GM12878 (cell line): ENCODE data around the gene RARB. TPM values are rescaled to one million over a fixed set of nuclear protein-coding genes. Genes with fewer than 3 reads are reported as not detected.

ENCODE experiments used
- ATAC-seq: fragments of 200-7000 bp; cut with Tn5 transposase; 3 replicates; pipeline ENCODE4 v1.9.1; 2020; ENCODE audit warnings: mild to moderate bottlenecking, moderate library complexity
- BruUV-seq: library from RNA; stranded (reverse); fragments of 400-500 nt; replicated peaks from 2 replicates; lab custom pipeline; 2021; lab: Mats Ljungman, UMichigan
- CTCF ChIA-PET: fragments of 300-600 bp; sonication (Branson Sonifier 250); formaldehyde crosslinking; extraction: SDS; loops from one replicate; lab custom pipeline; 2021; ENCODE audit warnings: inconsistent platforms; lab: Yijun Ruan, JAX
- POLR2A ChIA-PET: fragments of 350-600 bp; formaldehyde crosslinking; extraction: SDS; loops from one replicate; lab custom pipeline; 2021; ENCODE audit warnings: inconsistent platforms; lab: Charles Lee
- RAD21 ChIA-PET: fragments of 300-600 bp; sonication (Branson Sonifier 250); formaldehyde crosslinking; loops from one replicate; lab custom pipeline; 2023; ENCODE audit warnings: antibody characterized with exemption; ENCODE audit not compliant: unreplicated experiment; lab: Charles Lee
- SMC1A ChIA-PET: fragments of 300-600 bp; sonication (Branson Sonifier 250); formaldehyde crosslinking; loops from one replicate; lab custom pipeline; 2023; ENCODE audit not compliant: unreplicated experiment, uncharacterized antibody; lab: Charles Lee
- DNase-seq: peaks from one replicate; pipeline ENCODE4 v3.0.0-alpha.2; 2011; ENCODE audit warnings: low read depth, low spot score
- FAIRE-seq: peaks from 3 replicates; lab custom pipeline; 2011; peaks lifted over from hg19 to GRCh38; lab: Jason Lieb, UNC
- H2AFZ ChIP-seq: 2 replicates; pipeline ENCODE4 v1.6.0; 2011; ENCODE audit warnings: low read depth, low read length, control low read depth; ENCODE audit not compliant: control insufficient read depth
- H3K27ac ChIP-seq: 2 replicates; pipeline ENCODE4 v1.5.1; 2011; ENCODE audit warnings: control low read depth; ENCODE audit not compliant: control insufficient read depth, insufficient read depth
- H3K27me3 ChIP-seq, 2 experiments: replicated peaks in 1 of 2; 2 replicates each; pipeline versions ENCODE4 v1.6.0 to v1.6.1; 2011; ENCODE audit warnings: low read length in 1 of 2; ENCODE audit not compliant: control insufficient read depth in 2 of 2, insufficient read depth in 2 of 2
- H3K36me3 ChIP-seq, 2 experiments: 2 replicates each; pipeline ENCODE4 v1.5.1; 2011; ENCODE audit warnings: low read length in 1 of 2; ENCODE audit not compliant: control insufficient read depth in 2 of 2, insufficient read depth in 2 of 2
- H3K4me1 ChIP-seq: 2 replicates; pipeline ENCODE4 v1.6.1; 2011; ENCODE audit warnings: mild to moderate bottlenecking, low read length, moderate library complexity, mixed read lengths; ENCODE audit not compliant: control insufficient read depth, insufficient read depth
- H3K4me2 ChIP-seq: 2 replicates; pipeline ENCODE4 v1.6.0; 2011; ENCODE audit warnings: control low read depth; ENCODE audit not compliant: control insufficient read depth, insufficient read depth
- H3K4me3 ChIP-seq: fragments of 200-600 bp; sonication (generic); 2 replicates; pipeline ENCODE4 v1.5.1; 2016
- H3K79me2 ChIP-seq: 2 replicates; pipeline ENCODE4 v1.6.0; 2011; ENCODE audit warnings: low read length; ENCODE audit not compliant: control insufficient read depth, insufficient read depth
- H3K9ac ChIP-seq: 2 replicates; pipeline ENCODE4 v1.8.0; 2011; ENCODE audit warnings: low read length, control low read depth, mixed read lengths; ENCODE audit not compliant: control insufficient read depth, insufficient read depth
- H3K9me3 ChIP-seq: replicated peaks from 3 replicates; pipeline ENCODE4 v1.5.1; 2011; ENCODE audit warnings: mild to moderate bottlenecking, low read length; ENCODE audit not compliant: control insufficient read depth, insufficient read depth
- H4K20me1 ChIP-seq: 2 replicates; pipeline ENCODE4 v1.6.0; 2011; ENCODE audit not compliant: control insufficient read depth, insufficient read depth
- BHLHE40 ChIP-seq, 2 experiments: fragments of 450-650 bp in 1 of 2; IDR thresholded peaks; 2 replicates each; pipeline ENCODE4 v1.6.1; 2011 to 2017; ENCODE audit warnings: low read depth in 2 of 2, borderline replicate concordance in 1 of 2, improper control_type of control experiment in 1 of 2, low read length in 1 of 2, mild to moderate bottlenecking in 1 of 2
- CBX5 ChIP-seq: sonication (generic); IDR thresholded peaks from 2 replicates; pipeline ENCODE4 v1.6.1; 2016; ENCODE audit warnings: low read depth, moderate library complexity, mild to moderate bottlenecking, inconsistent platforms
- KDM1A ChIP-seq: fragments of 200-600 bp; sonication (generic); IDR thresholded peaks from 2 replicates; pipeline ENCODE4 v1.6.1; 2016; ENCODE audit warnings: borderline replicate concordance
- MYC ChIP-seq: IDR thresholded peaks from 2 replicates; pipeline ENCODE4 v1.6.1; 2011; ENCODE audit warnings: mild to moderate bottlenecking, low read length, moderate library complexity, inconsistent platforms; ENCODE audit not compliant: insufficient read depth, insufficient replicate concordance, insufficient read length, severe bottlenecking
- NFYA ChIP-seq: IDR thresholded peaks from 2 replicates; pipeline ENCODE4 v1.6.1; 2011; ENCODE audit warnings: low read depth, mild to moderate bottlenecking, low read length, improper control_type of control experiment, borderline replicate concordance
- ZNF207 ChIP-seq: fragments of 450-650 bp; IDR thresholded peaks from 2 replicates; pipeline ENCODE4 v1.6.1; 2014; ENCODE audit warnings: antibody characterized with exemption, mild to moderate bottlenecking, borderline replicate concordance
- WGBS: methylation state at CpG from one replicate; pipeline ENCODE4 v1.1.6; 2016; ENCODE audit warnings: low lambda C conversion rate; ENCODE audit not compliant: insufficient replicate concordance, insufficient coverage; ENCODE audit errors: missing lambda C conversion rate; 5-methylcytosine and 5-hydroxymethylcytosine counted together
- in situ Hi-C: fragments of 300-500 bp; cut with MboI; formaldehyde crosslinking; loops from 9 replicates; pipeline ENCODE4 v1.14.3; 2018; ENCODE audit warnings: mixed read lengths
- intact Hi-C: fragments of 100-400 bp; cut with micrococcal nuclease; formaldehyde crosslinking; loops from one replicate; pipeline ENCODE4 v1.14.2; 2022; ENCODE audit not compliant: unreplicated experiment
- polyA plus RNA-seq, 11 experiments: library from polyadenylated mRNA; depleted of rRNA in 4 of 11; unstranded in 6 of 11; stranded (reverse) in 5 of 11; fragments of >200 nt; fragmentation: Nextera tagmentation in 4 of 11; fragmentation: Illumina TruSeq in 1 of 11; extraction: Ambion mirVana in 4 of 11; extraction: Trizol in 1 of 11; gene quantifications; 1 replicate in 1 of 11; 2 replicates in 10 of 11; pipeline versions ENCODE4 v1.2.1 to v1.2.3, GENCODE V29; 2011 to 2016; ENCODE audit warnings: inconsistent platforms in 2 of 11, missing spikeins in 2 of 11, low read depth in 1 of 11
- total RNA-seq, 4 experiments: library from RNA; depleted of rRNA in 3 of 4; stranded (reverse); fragments of >200 nt in 3 of 4; fragmentation: Illumina TruSeq in 1 of 4; extraction: Trizol in 1 of 4; gene quantifications; 2 replicates each; pipeline versions ENCODE4 v1.2.1 to v1.2.3, GENCODE V29; 2013 to 2021
- TF ChIP-seq, protein P1 (sequence below): IDR thresholded peaks from 2 replicates; pipeline ENCODE4 v1.6.1; 2011; ENCODE audit warnings: mild to moderate bottlenecking, low read depth, low read length, moderate library complexity; ENCODE audit not compliant: insufficient replicate concordance
- TF ChIP-seq, protein P2 (sequence below): IDR thresholded peaks from 2 replicates; pipeline ENCODE4 v1.6.1; 2011; ENCODE audit warnings: borderline replicate concordance, low read depth, mild to moderate bottlenecking, moderate library complexity, low read length; ENCODE audit not compliant: insufficient read depth, poor library complexity, severe bottlenecking
- TF ChIP-seq, protein P3 (sequence below): IDR thresholded peaks from 2 replicates; pipeline ENCODE4 v1.6.1; 2011; ENCODE audit warnings: low read depth, mild to moderate bottlenecking, low read length, moderate library complexity, borderline replicate concordance; ENCODE audit errors: extremely low read depth

Gene RARB
- total and polyA plus RNA-seq, 10 of the 15 experiments (the other 5 are each of a cell fraction or from before 2014, with no cell fraction given), result 0.05 to 0.06 TPM; not detected in 8

DNA sequence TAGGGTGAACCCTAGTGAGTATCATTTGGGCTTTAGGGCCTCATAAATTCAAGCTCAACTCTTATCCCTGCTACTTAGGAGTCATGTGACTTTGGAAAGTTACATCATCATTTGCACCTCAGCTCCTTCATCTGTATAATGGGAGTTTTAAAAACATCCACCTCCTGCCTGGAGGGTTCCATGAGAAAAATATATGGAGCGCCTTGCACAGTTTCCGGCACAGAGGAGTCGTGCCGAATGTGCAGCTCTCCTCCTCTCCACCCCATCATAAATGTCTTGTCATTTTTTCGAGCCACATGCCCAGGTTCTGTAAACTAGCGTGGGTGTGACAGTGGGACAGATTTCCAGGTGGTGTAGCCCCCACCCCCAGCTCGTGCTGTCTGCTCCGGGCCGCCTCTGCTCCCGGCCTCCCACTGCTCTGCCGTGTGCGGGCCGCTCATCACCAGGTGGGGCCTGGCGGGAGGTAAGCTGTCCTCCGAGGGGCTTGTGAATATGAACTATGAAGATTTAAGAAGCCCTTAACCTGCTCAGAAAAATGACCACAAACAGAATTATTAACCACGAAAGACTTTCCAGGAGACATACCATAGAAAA, 146.2 kb downstream of the RARB start:
- CTCF ChIA-PET, result interaction anchor here (0.6 kb wide), 1 partner anchor 48 kb away, joined by 3 read pairs; no protein-coding TSS in a partner anchor
- Histone ChIP-seq H3K4me1 (no peaks in the 10 kb centered on the region), H3K36me3 (no peaks in the 10 kb centered on the region), H3K4me2 (no peak overlapping the region), H3K9ac (no peak overlapping the region), H4K20me1 (no peaks in the 10 kb centered on the region; the same call in 1 of the 2 replicates), H3K79me2 (no peaks in the 10 kb centered on the region), H3K27ac (no peak overlapping the region), H2AFZ (no peak overlapping the region), H3K9me3 (no peaks in the 10 kb centered on the region), H3K27me3 (no peaks in the 10 kb centered on the region; a peak in 1 of 4 replicates), H3K4me3 (no peak overlapping the region)
- WGBS, result 68% methylated on average over 16 of the region's 16 CpGs
- in situ Hi-C loops, result no loop called here
- ATAC-seq (no peak), DNase-seq (no peak), FAIRE-seq (no peak)
- BruUV-seq, result no TSS peak
- TF ChIP-seq BHLHE40 (IDR thresholded peaks at IDR 0.05; ENCODE audit: borderline replicate concordance in 1 of 2, low read depth in 2 of 2, low read length in 1 of 2), result no peak
- intact Hi-C loops, result no loop called here
- RAD21 ChIA-PET, result interaction anchor here (0.6 kb wide), 1 partner anchor 236 kb away, joined by 3 read pairs; no protein-coding TSS in a partner anchor
- SMC1A ChIA-PET, result interaction anchor here (1.8 kb wide), 1 partner anchor 12 kb away, joined by 4 read pairs; no protein-coding TSS in a partner anchor
- POLR2A ChIA-PET, result no interaction called here

DNA sequence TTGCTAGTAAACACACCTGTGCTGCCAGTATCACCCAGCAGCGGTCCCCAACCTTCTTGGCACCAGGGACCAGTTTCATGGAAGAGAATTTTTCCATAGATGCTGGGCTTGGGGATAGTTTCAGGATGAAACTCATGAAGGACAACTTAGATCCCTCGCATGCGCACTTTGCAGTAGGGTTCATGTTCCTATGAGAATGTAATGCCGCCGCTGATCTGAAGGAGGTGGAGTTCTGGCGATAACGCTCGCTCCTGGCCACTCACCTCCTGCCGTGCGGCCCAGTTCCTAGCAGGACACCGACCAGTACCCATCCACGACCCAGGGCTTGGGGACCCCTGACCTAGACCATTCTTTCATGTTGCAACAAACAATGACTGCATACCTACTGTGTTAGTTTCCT, 146.9 kb downstream of the RARB start:
- in situ Hi-C loops, result no loop called here

More for the DNA sequence above, 146.9 kb downstream of the RARB start:
- no peak for TF ChIP-seq KDM1A
- TF ChIP-seq CBX5, result no peak
- TF ChIP-seq, protein P1, sequence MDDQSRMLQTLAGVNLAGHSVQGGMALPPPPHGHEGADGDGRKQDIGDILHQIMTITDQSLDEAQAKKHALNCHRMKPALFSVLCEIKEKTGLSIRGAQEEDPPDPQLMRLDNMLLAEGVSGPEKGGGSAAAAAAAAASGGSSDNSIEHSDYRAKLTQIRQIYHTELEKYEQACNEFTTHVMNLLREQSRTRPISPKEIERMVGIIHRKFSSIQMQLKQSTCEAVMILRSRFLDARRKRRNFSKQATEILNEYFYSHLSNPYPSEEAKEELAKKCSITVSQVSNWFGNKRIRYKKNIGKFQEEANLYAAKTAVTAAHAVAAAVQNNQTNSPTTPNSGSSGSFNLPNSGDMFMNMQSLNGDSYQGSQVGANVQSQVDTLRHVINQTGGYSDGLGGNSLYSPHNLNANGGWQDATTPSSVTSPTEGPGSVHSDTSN, result no peak
- no peak for TF ChIP-seq NFYA
- TF ChIP-seq MYC, result no peak
- TF ChIP-seq, protein P2, sequence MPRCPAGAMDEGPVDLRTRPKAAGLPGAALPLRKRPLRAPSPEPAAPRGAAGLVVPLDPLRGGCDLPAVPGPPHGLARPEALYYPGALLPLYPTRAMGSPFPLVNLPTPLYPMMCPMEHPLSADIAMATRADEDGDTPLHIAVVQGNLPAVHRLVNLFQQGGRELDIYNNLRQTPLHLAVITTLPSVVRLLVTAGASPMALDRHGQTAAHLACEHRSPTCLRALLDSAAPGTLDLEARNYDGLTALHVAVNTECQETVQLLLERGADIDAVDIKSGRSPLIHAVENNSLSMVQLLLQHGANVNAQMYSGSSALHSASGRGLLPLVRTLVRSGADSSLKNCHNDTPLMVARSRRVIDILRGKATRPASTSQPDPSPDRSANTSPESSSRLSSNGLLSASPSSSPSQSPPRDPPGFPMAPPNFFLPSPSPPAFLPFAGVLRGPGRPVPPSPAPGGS, result no peak
- TF ChIP-seq, protein P3, sequence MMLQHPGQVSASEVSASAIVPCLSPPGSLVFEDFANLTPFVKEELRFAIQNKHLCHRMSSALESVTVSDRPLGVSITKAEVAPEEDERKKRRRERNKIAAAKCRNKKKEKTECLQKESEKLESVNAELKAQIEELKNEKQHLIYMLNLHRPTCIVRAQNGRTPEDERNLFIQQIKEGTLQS, result no peak
- no peak for TF ChIP-seq ZNF207
- intact Hi-C loops, result no loop called here
- ATAC-seq (no peak), DNase-seq (no peak), FAIRE-seq (no peak)
- ChIA-PET SMC1A (interaction anchor here (0.7 kb wide), 1 partner anchor 55 kb away, joined by 3 read pairs; no protein-coding TSS in a partner anchor), POLR2A (no interaction called here), CTCF (no interaction called here), RAD21 (no interaction called here)
- H3K79me2 ChIP-seq, result no peaks in the 10 kb centered on the region
- 53% methylated on average over 12 of the region's 12 CpGs for WGBS
- no peaks in the 10 kb centered on the region for H3K4me1 ChIP-seq
- H3K9ac ChIP-seq, result no peak overlapping the region
- no peak overlapping the region for H3K4me2 ChIP-seq
- H3K36me3 ChIP-seq, result no peaks in the 10 kb centered on the region
- H4K20me1 ChIP-seq, result no peaks in the 10 kb centered on the region; the same call in 1 of the 2 replicates
- no peak overlapping the region for H2AFZ ChIP-seq
- H3K4me3 ChIP-seq, result no peak overlapping the region
- H3K9me3 ChIP-seq, result no peaks in the 10 kb centered on the region
- BruUV-seq, result no TSS peak
- no peak overlapping the region for H3K27ac ChIP-seq
- H3K27me3 ChIP-seq, result no peaks in the 10 kb centered on the region; a peak in 1 of 4 replicates
